ENCODE data around the gene CD9. TPM values are rescaled to one million over a fixed set of nuclear protein-coding genes. Genes with fewer than 3 reads are reported as not detected.

CD9 gene
- total RNA-seq, 1 experiment from 2014 or later: 83.5 TPM

- no peak for DNase-seq (ENCODE audit: low read depth)
Measured at GRCh38 chr12:6241495-6241894, 41.3 kb downstream of the CD9 start.

GRCh38 chr12:6249580-6249979 is 49.4 kb downstream of the CD9 start:
- DNase-seq (ENCODE audit: low read depth): no peak

- no peak for DNase-seq (ENCODE audit: low read depth)
Measured at GRCh38 chr12:6250343-6250742, 50.1 kb downstream of the CD9 start.

- no peak for DNase-seq (ENCODE audit: low read depth)
Measured at GRCh38 chr12:6253278-6253677, 53.1 kb downstream of the CD9 start.

- no peak for DNase-seq (ENCODE audit: low read depth)
Measured at GRCh38 chr12:6254491-6254890, 54.3 kb downstream of the CD9 start.

GRCh38 chr12:6257007-6257406 is 56.8 kb downstream of the CD9 start:
- no peak for DNase-seq (ENCODE audit: low read depth)

GRCh38 chr12:6262211-6262610 is 62.0 kb downstream of the CD9 start:
- DNase-seq (ENCODE audit: low read depth): no peak

GRCh38 chr12:6262623-6263022 is 62.4 kb downstream of the CD9 start:
- no peak for DNase-seq (ENCODE audit: low read depth)

- DNase-seq (ENCODE audit: low read depth): no peak
Measured at GRCh38 chr12:6263931-6264330, 63.7 kb downstream of the CD9 start.

GRCh38 chr12:6264402-6265037 is 64.3 kb downstream of the CD9 start:
- no peak for DNase-seq (ENCODE audit: low read depth)

GRCh38 chr12:6265038-6265405 is 64.8 kb downstream of the CD9 start:
- DNase-seq (ENCODE audit: low read depth): no peak

GRCh38 chr12:6266541-6266966 is 66.4 kb downstream of the CD9 start:
- DNase-seq (ENCODE audit: low read depth): no peak

GRCh38 chr12:6266971-6267721 is 66.9 kb downstream of the CD9 start:
- DNase-seq (ENCODE audit: low read depth): no peak

GRCh38 chr12:6268484-6269157 is 68.4 kb downstream of the CD9 start:
- DNase-seq (ENCODE audit: low read depth): no peak

- DNase-seq (ENCODE audit: low read depth): no peak
Measured at GRCh38 chr12:6269986-6270385, 69.8 kb downstream of the CD9 start.

- no peak for DNase-seq (ENCODE audit: low read depth)
Measured at GRCh38 chr12:6271281-6271680, 71.1 kb downstream of the CD9 start.

GRCh38 chr12:6272300-6273204 is 72.4 kb downstream of the CD9 start:
- peak; percentile 70 for DNase-seq (ENCODE audit: low read depth)

GRCh38 chr12:6273205-6273540 is 73.0 kb downstream of the CD9 start:
- no peak for DNase-seq (ENCODE audit: low read depth)

GRCh38 chr12:6273541-6274230 is 73.5 kb downstream of the CD9 start:
- DNase-seq (ENCODE audit: low read depth): no peak

- DNase-seq (ENCODE audit: low read depth): no peak
Measured at GRCh38 chr12:6274231-6275221, 74.3 kb downstream of the CD9 start.
